ENCODE results near the gene GNRHR.

DNA sequence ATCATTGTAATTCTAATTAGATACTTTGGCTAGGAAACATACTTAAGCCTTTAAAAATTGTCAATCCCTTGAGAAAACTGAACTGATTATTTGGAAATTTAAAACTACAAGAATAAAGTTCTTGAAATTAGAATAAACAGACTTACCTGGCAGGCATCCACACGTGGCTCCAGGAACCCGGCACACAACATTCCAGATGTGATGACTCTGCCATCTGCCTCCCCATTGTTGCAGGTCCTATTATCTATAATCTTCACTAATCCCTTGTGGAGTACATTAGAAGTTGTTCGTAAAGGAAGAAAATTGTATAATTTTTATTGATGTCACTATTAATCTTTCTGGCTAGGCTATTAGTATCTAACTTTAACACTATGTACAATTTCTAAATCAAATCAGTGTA, 16.2 kb upstream of the GNRHR start:
- TF ChIP-seq, protein P1, sequence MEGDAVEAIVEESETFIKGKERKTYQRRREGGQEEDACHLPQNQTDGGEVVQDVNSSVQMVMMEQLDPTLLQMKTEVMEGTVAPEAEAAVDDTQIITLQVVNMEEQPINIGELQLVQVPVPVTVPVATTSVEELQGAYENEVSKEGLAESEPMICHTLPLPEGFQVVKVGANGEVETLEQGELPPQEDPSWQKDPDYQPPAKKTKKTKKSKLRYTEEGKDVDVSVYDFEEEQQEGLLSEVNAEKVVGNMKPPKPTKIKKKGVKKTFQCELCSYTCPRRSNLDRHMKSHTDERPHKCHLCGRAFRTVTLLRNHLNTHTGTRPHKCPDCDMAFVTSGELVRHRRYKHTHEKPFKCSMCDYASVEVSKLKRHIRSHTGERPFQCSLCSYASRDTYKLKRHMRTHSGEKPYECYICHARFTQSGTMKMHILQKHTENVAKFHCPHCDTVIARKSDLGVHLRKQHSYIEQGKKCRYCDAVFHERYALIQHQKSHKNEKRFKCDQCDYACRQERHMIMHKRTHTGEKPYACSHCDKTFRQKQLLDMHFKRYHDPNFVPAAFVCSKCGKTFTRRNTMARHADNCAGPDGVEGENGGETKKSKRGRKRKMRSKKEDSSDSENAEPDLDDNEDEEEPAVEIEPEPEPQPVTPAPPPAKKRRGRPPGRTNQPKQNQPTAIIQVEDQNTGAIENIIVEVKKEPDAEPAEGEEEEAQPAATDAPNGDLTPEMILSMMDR (conservative IDR thresholded peaks at IDR 0.05; ENCODE audit: low read length): no peak
- no peak for TF ChIP-seq EZH2phosphoT487 (IDR thresholded peaks at IDR 0.05; ENCODE audit: borderline replicate concordance, low read depth, low read length)

Measured in OCI-LY7 (cell line).